ENCODE data around the gene CCDC88C. TPM values are rescaled to one million over a fixed set of nuclear protein-coding genes. Genes with fewer than 3 reads are reported as not detected.

The CCDC88C gene
- total RNA-seq, 1 donor, result under 0.01 TPM

- no peak overlapping the region for H3K4me3 ChIP-seq (ENCODE audit: low read depth, low read length)
- TF ChIP-seq CTCF (IDR thresholded peaks at IDR 0.05; ENCODE audit: insufficient read depth, low read length), result no peak
Measured at GRCh38 chr14:91288876-91289275, 128.7 kb downstream of the CCDC88C start.

GRCh38 chr14:91286530-91286937 lies 131.1 kb downstream of the CCDC88C start:
- H3K4me3 ChIP-seq (ENCODE audit: low read depth, low read length), result no peak overlapping the region
- peak; percentile 83 for DNase-seq (ENCODE audit: low read depth)
- peak; percentile 86 for TF ChIP-seq CTCF (IDR thresholded peaks at IDR 0.05; ENCODE audit: insufficient read depth, low read length)

More at GRCh38 chr14:91288876-91289275, 128.7 kb downstream of the CCDC88C start:
- DNase-seq (ENCODE audit: low read depth), result no peak

DNA sequence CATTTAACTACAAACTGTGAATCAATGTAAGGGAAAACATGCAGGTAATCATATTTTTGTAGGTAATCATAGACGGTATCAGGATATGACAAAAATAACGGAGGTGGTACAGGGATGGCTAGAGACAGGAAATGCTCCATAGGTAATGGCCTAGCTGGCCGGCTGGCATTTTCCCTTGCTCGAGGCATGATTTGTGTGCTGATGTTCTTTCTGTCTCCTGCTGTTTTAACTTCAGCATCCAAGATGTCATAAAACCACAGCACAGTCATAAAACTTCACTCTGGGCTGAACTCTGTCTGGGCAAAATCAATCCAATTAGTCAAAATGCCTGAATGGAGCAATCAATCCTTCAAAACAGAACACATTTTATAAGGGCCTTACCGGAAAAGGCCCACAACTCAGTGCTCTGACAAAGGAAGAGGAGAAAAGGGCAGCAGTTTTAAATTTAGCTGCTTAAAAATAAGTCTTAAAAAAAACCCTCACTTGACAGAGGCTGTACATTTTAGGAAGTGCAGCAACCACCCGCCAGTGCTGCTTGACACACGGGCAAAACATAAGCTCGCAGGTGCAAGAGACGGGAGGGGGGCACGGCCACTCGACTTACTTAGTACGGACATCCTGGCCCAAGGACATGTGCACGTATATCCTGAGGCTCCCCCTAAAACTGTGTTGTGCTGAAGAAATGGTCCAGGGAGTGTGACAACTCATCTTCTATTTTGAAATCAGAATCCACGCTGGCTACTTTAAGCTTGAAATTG lies 132.7 kb downstream of the CCDC88C start:
- H3K4me3 ChIP-seq (ENCODE audit: low read depth, low read length), result no peak overlapping the region
- TF ChIP-seq CTCF (IDR thresholded peaks at IDR 0.05; ENCODE audit: insufficient read depth, low read length), result no peak
- DNase-seq (ENCODE audit: low read depth), result no peak

DNA sequence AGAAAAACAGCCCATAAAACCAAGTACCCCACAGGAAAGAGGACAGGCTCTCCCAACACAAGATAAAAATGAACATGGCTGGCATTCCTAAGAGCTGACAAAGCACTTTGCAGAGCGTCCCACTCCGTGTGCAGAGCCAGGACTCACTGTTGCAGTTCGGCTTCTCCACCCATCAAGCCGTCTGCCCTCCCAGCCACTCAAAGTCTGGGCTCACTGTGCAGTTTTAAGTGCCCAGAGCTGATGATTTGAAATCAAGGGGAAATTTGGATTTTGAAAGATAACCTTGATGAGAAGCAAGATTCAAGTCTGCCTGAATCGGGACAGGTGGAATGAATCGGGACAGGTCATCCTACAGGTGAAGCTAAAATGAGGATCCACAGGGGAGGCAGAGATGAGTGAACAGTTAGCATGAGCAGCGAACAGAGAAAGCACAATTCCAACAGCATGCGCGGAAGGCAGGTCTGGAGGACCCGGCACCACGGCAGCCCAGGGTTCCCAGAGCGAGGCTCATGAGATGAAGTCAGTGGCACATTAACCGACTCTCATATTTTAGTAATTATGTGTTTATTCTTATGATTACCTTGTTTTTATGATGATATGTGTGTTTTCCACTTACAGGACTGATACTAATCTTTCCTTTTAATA lies 133.4 kb downstream of the CCDC88C start:
- no peak overlapping the region for H3K4me3 ChIP-seq (ENCODE audit: low read depth, low read length)
- DNase-seq (ENCODE audit: low read depth), result peak; percentile 86
- TF ChIP-seq CTCF (IDR thresholded peaks at IDR 0.05; ENCODE audit: insufficient read depth, low read length), result no peak

- no peak overlapping the region for H3K4me3 ChIP-seq (ENCODE audit: low read depth, low read length)
- no peak for TF ChIP-seq CTCF (IDR thresholded peaks at IDR 0.05; ENCODE audit: insufficient read depth, low read length)
- DNase-seq (ENCODE audit: low read depth), result no peak
Measured at GRCh38 chr14:91283666-91284065, 134.0 kb downstream of the CCDC88C start.

DNA sequence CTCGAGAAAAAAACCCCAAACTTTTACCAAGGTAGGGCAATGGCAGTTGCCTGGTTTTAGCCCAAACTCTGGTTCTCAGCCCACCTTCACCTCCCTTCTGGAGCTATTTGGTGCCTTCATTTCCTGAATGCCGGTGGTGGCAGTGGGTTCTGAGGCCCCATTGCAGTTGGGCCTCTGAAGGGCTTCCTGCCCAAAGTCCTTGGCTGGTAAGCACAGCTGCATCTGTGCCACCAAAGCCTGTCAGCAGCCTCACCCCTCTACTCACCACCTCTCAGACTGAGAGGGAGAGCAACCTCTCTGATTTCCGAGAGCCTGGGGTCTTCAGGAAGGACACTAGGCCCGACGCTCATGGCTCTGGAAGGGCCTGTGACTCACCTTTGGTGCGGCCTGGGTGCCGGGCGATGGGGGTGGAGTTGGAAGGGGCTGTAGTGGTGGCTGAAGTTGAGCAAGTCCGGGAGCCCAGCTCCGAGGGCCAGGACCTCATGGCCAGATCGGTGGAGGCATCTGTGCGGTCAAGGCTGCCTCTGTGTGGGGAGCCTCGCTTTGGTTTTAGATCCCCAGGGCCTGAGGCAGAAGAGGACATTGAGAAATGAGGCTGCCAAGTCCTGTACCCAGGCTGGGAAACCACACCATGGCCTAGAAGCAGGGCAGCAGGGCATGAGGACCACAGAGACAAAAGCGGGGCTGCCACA lies 134.5 kb downstream of the CCDC88C start:
- no peak for TF ChIP-seq CTCF (IDR thresholded peaks at IDR 0.05; ENCODE audit: insufficient read depth, low read length)
- DNase-seq (ENCODE audit: low read depth), result no peak
- H3K4me3 ChIP-seq (ENCODE audit: low read depth, low read length), result no peak overlapping the region

Measured in fibroblast of the aortic adventitia (primary cell).